SK-N-MC (cell line): Measurements from ENCODE around the gene C11orf97.

Source experiments
- EZH2 ChIP-seq: fragments of 200-600 bp; sonication (generic); IDR thresholded peaks from one replicate; pipeline ENCODE4 v1.6.1; 2017; ENCODE audit warnings: antibody characterized with exemption
- POLR2AphosphoS5 ChIP-seq: IDR thresholded peaks from 2 replicates; pipeline ENCODE4 v1.6.1; 2012; ENCODE audit warnings: mild to moderate bottlenecking, low read depth, low read length, borderline replicate concordance

DNA sequence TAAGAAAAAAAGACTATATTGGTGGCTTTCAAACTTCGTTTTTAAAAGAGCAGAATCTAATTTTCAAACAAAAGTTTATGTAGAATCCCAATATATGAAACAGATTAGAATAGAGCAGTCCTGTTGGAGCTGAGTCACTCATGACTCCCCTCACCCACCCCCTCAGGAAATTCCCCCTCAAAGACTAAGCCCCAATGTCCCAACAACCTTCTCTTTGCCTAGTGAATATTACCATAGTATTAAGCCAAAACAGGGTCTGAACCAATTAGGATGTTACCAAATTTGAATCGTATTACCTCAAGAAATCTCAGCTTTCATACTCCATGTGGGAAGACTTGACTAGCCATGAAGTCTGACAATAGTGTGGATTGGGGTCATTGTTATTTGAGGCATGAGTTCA lies 47.1 kb downstream of the C11orf97 start:
- TF ChIP-seq EZH2: no peak
- TF ChIP-seq POLR2AphosphoS5: no peak
